ENCODE results near the gene DDX3Y.

DDX3Y gene

DNA sequence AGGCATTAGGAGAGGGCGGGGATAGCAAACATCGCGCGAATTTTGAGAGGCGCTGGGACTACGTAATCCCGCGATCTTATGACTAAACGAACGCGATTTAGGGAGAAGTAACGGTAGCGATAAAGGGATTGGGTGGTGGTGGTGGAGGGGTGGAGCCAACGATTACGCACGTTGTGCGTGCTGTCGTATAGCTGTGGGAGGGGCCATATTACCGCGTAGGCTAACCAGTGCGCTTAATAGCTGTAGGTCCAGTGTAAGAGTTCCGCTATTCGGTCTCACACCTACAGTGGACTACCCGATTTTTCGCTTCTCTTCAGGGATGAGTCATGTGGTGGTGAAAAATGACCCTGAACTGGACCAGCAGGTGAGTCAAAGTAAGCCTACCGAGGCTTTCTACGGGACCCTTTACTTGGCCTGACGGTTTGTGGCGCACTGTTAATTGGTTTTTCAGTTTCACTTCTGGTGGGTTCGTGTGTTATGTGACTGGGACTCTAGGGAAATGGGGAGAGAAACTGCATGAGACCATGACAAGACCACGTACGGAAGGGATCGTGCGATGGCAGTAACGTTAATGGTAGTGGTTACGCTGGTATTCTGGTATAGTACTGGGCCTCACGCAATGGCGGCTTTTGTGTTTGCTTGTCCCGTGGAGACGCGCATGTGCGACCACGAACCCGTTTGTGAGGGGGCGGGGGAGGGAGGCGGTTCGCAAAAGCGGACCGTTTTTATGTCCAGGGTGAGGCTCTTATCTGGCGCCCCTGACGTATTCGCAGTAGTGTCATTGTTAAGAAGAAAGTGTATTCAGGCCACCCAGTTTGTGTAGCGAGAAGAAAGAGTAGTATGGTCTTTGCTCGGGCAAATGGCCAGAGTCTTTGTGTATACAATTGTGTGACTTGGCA is at the start of gene DDX3Y:
TSS of gene DDX3Y (plus strand) at position 251 of the 899 bp plus-strand sequence. CDS start at position 320, 69 bp downstream.
- DNase-seq: no peak

DNA sequence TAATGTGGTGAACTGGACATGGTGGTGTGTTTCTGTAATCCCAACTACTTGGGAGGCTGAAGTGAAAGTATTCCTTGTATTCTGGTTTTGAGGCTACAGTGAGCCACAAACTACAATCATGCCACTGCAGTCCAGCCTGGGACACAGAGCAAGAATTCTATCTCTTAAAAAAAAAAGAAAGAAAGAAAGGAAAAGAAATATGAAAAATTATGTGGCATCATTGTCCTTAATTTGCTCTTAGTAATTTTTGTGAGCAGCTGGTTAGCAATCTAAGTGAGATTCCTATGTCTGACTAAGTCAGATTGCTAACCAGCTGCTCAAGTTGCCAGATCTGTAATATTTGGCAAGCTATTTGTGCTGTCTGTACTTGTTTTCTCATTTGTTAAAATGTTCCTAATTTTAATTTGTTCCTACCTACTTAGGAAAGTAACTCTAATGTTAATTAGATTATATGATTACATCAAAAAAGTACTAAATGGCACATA is 48.8 kb upstream of the DDX3Y start:
- no peak for DNase-seq

DNA sequence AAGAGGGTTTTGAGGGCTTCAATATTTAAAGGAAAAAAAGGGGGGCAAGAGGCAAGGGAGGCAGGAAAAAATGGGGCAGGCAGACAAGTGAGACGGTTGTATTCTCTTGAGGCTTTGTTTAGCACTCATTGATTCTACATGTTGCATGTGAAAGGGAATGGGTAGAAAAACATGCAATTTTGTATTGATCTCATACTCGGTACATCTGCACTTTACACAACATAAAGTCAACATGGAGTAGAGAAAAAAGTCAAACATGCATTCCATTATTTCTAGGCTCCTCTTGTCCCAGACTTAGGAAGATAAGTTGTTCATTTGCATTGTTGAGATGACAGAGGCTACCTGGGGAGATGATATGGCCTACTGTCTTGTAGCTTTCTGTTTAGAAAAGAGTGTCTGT is 36.7 kb upstream of the DDX3Y start:
- no peak for DNase-seq

DNA sequence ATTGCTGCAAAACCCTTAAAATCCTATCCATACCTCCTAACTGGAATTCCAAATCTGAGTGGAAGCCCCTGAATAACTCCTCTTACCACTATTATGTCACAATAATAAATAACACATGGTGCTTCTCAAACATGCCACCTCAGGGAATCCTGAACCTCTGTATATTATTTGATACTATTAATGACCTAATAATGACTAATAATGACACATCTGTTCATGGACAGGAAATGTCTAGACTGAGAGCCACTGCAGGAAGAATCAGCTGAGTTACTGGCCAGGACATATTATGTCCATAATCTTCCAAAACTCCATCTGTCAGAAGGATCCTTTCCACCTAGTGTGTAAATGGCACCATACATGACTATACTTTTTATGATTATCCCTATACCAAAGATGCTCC is 7.7 kb upstream of the DDX3Y start:
- DNase-seq: no peak

DNA sequence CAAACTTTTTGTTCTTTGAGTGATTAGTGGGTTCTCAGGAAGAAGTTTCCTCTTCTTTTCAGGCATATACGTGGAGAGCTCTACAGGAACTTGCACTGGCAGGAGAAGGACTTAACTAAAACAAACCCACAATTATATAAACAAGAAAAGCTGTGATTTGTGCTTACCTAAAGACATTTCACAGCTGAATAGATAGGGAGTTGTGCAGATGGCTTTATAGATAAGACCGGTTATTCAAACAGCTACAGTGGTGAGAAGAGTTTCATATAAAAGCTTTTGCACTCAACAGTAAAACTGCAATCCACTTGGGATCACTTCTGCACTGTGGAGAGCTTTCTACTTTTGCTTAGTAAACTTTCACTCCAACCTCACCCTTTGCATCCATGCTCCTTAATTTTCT is 6.1 kb upstream of the DDX3Y start:
- DNase-seq: no peak

DNA sequence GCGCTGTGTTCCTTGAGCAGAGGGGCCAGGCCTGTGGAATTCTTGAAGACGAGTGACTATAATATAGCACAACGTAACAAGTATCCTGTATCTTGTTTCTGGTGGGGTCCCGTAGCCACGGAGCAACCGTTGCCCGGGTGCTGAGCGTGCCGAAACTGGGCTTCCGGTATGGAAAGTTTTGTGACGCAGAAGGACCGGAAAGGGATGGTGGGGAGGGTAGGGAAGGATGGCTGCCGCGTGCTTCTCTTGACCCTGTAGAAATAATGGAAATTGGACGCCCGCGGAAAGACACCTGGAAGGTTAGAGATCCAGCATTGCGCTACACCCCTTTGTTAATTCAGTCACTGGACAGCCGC is 827 bp downstream of the DDX3Y start:
- DNase-seq: no peak

DNA sequence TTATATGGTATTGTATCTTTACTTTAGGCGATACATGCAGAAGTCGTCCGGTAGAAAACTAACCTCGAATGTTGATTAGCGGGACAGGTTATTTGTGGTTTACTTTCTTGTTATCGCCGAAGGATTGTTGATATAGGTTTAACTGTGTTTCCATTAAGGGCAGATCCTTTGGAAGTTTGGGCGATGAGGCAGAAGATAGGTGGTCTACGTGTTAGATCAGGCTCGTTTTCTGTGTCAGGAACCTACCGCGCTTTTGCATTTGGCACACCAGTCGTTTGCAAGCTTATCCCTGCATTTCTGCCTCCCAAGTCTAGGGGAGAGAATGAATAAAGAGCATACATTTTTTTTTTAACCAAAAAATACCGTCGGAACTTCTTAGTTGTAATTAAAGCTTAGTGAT is 1.2 kb downstream of the DDX3Y start:
- DNase-seq: no peak

DNA sequence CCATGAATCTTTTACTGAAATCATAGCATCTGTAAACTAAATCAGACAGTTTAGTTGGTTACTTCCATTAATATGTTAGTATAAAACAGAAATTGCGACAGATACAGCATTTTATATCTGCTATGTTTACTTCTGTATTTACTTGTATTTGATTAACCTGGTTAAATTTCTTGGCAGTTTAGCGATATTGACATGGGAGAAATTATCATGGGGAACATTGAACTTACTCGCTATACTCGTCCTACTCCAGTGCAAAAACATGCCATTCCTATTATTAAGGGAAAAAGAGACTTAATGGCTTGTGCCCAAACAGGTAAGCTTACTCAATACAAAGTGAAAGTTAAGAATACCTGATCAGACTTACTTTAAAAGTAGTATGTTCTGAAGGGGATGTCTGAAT is 8.9 kb downstream of the DDX3Y start:
- no peak for DNase-seq

DNA sequence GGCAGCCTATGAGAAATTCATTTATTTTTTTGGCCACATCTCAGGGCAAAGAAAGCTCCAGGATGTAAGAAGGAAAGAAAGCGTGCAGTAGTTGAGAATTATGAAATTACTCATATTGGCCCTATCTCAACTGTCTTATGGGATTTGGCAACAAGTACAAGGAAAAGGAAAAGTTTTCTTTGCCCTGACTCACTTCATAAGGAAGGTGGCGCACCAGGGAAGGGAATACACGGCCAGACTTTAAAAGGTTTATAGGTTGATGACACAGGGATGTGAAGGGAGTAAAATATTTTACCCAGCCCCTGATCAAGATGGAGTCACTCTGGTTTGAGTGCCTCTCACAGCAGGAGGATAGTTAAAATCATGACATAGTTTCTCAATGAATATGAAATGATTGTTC is 23.4 kb downstream of the DDX3Y start:
- DNase-seq: no peak

DNA sequence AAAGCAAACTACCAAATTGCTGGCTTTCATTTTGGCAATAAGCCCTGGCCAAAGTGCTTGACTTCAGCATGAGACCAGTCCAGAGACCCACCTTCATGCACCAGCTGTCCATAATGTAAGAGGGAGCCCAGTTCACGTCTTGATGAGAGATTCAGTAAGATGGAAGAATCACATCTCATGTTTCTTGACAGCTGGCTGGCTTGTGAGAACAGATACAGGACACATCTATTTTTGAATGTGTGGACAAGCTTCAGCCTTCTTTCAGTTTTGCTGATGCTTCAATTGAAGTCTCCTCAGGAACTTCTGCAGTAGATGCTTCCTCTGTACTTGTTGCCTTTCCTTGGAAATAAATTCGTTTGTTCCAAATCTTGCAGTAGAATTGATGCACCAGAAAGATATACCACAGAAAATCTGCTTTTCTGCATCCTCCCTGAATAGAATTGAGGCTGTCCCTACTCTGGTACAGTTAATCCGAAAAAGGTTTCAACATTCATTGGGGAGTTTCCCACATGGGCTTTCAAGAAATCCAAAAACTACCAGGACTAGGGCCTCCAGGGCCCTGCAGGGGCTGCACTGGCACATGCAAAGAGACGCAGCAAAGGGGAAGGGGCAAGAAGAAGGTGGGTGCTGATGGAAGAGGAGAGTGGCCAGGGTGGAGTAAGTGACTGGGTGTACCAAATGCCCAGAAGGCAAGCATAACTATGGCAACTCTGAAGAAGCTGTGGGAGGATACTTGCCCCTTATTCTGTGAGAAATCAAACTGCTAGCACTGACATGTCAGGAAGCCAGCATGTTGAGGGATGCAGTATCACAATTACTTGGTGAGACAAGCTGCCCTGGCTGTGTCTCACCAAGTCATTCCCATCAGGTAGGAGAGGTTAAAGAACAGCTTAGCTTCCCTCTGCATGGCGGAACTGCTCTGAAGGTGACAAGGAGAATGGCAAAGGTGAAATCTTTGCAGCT is 37.3 kb downstream of the DDX3Y start:
- DNase-seq: no peak

All from NCI-H146 (cell line).